B cell (primary cell): ENCODE results near the gene PLXDC1. TPM values are rescaled to one million over a fixed set of nuclear protein-coding genes. Genes with fewer than 3 reads are reported as not detected.
A peak's percentile ranks its signal among the peaks of the same experiment; 100 is the strongest.

Experiments
- ATAC-seq: fragments of 200-7000 bp; cut with Tn5 transposase; one replicate; pipeline ENCODE4 v1.10.0; 2021; ENCODE audit warnings: low read depth, mild to moderate bottlenecking, moderate number of reproducible peaks, moderate library complexity
- CTCF ChIA-PET: fragments of 350-600 bp; sonication (Branson Sonifier 250); formaldehyde crosslinking; loops from one replicate; lab custom pipeline; 2021; ENCODE audit warnings: antibody characterized with exemption, inconsistent platforms; lab: Charles Lee
- POLR2A ChIA-PET: fragments of 350-600 bp; sonication (Branson Sonifier 250); formaldehyde crosslinking; loops from one replicate; lab custom pipeline; 2021; ENCODE audit warnings: antibody characterized with exemption; lab: Charles Lee
- DNase-seq: peaks from one replicate; pipeline ENCODE4 v3.0.0; 2013
- H2AFZ ChIP-seq: 2 replicates; pipeline ENCODE4 v1.6.1; 2012; ENCODE audit warnings: mild to moderate bottlenecking, low read depth, low read length; ENCODE audit not compliant: insufficient read depth, poor library complexity, severe bottlenecking
- H3K27ac ChIP-seq, 2 donors: 1 replicate in 1 of 2; 2 replicates in 1 of 2; pipeline ENCODE4 v1.5.1; 2012 to 2013; ENCODE audit warnings: low read length in 2 of 2, mild to moderate bottlenecking in 2 of 2, moderate library complexity in 1 of 2
- H3K27me3 ChIP-seq, 4 experiments: fragments of 200-600 bp in 1 of 4; sonication (generic) in 1 of 4; replicated peaks in 1 of 4; 1 replicate in 2 of 4; 2 replicates in 2 of 4; pipeline versions ENCODE4 v1.6.1 to v1.7.0; 2013 to 2016; ENCODE audit warnings: low read length in 3 of 4, mild to moderate bottlenecking in 2 of 4, mixed read lengths in 1 of 4, moderate library complexity in 1 of 4; ENCODE audit not compliant: insufficient read depth in 4 of 4, control insufficient read depth in 3 of 4; ENCODE audit errors: control extremely low read depth in 1 of 4
- H3K36me3 ChIP-seq, 2 experiments: replicated peaks in 1 of 2; 1 replicate in 1 of 2; 2 replicates in 1 of 2; pipeline versions ENCODE4 v1.6.1 to v1.7.1; 2013; ENCODE audit warnings: low read length in 1 of 2; ENCODE audit not compliant: insufficient read depth in 2 of 2, control insufficient read depth in 1 of 2; ENCODE audit errors: control extremely low read depth in 1 of 2, extremely low read depth in 1 of 2
- H3K4me1 ChIP-seq, 2 donors: fragments of 200-600 bp in 1 of 2; sonication (generic) in 1 of 2; 1 replicate in 1 of 2; 2 replicates in 1 of 2; pipeline versions ENCODE4 v1.5.1 to v1.6.1; 2013 to 2017; ENCODE audit warnings: low read length in 2 of 2; ENCODE audit not compliant: control insufficient read depth in 2 of 2, insufficient read depth in 2 of 2
- H3K4me2 ChIP-seq: replicated peaks from 2 replicates; pipeline ENCODE3; 2012; ENCODE audit warnings: mild to moderate bottlenecking, low read depth, low read length; ENCODE audit not compliant: poor library complexity, severe bottlenecking
- H3K4me3 ChIP-seq, 5 experiments: fragments of 200-600 bp in 1 of 5; sonication (generic) in 1 of 5; 1 replicate in 3 of 5; 2 replicates in 2 of 5; pipeline versions ENCODE4 v1.5.1 to v1.7.0; 2011 to 2016; ENCODE audit warnings: low read length in 4 of 5, mild to moderate bottlenecking in 4 of 5, low read depth in 2 of 5, control low read depth in 1 of 5, moderate library complexity in 1 of 5; ENCODE audit not compliant: insufficient read depth in 1 of 5; ENCODE audit errors: control extremely low read depth in 1 of 5, extremely low read depth in 1 of 5
- H3K79me2 ChIP-seq: fragments of 200-600 bp; sonication (generic); one replicate; pipeline ENCODE4 v1.6.0; 2016; ENCODE audit warnings: low read length; ENCODE audit not compliant: control insufficient read depth, insufficient read depth
- H3K9ac ChIP-seq: fragments of 200-600 bp; sonication (generic); 2 replicates; pipeline ENCODE4 v1.6.1; 2017; ENCODE audit warnings: mild to moderate bottlenecking, low read length, moderate library complexity
- H3K9me3 ChIP-seq, 3 donors: one replicate each; pipeline versions ENCODE4 v1.6.1 to v1.7.1; 2013; ENCODE audit warnings: low read length in 2 of 3; ENCODE audit not compliant: control insufficient read depth in 2 of 3, insufficient read depth in 1 of 3; ENCODE audit errors: control extremely low read depth in 1 of 3
- H4K20me1 ChIP-seq: 2 replicates; pipeline ENCODE4 v1.6.0; 2012; ENCODE audit warnings: mild to moderate bottlenecking, low read length; ENCODE audit not compliant: insufficient read depth, control insufficient read depth, poor library complexity, severe bottlenecking
- H3K27ac Mint-ChIP-seq: one replicate; pipeline ENCODE4 v1.8.0; 2021; ENCODE audit warnings: mixed read lengths
- H3K27me3 Mint-ChIP-seq: one replicate; pipeline ENCODE4 v1.8.0; 2021; ENCODE audit warnings: mixed read lengths
- H3K4me1 Mint-ChIP-seq: one replicate; pipeline ENCODE4 v1.8.0; 2021; ENCODE audit warnings: mixed read lengths
- H3K4me3 Mint-ChIP-seq: one replicate; pipeline ENCODE4 v1.8.0; 2021; ENCODE audit warnings: mixed read lengths
- H3K9me3 Mint-ChIP-seq: one replicate; pipeline ENCODE4 v1.8.0; 2022; ENCODE audit warnings: mixed read lengths; ENCODE audit not compliant: insufficient read depth
- CTCF ChIP-seq: fragments of 200-600 bp; IDR thresholded peaks from one replicate; pipeline ENCODE4 v1.8.0; 2022; ENCODE audit warnings: antibody characterized with exemption, mild to moderate bottlenecking
- EZH2 ChIP-seq: IDR thresholded peaks from 2 replicates; pipeline ENCODE4 v1.6.1; 2012; ENCODE audit warnings: borderline replicate concordance, low read depth, mild to moderate bottlenecking, moderate library complexity, low read length; ENCODE audit not compliant: insufficient read depth, poor library complexity, severe bottlenecking
- WGBS: methylation state at CpG from one replicate; pipeline ENCODE4 v1.1.5; 2013; ENCODE audit warnings: missing lambda C conversion rate; ENCODE audit not compliant: insufficient coverage; 5-methylcytosine and 5-hydroxymethylcytosine counted together
- intact Hi-C: fragments of 100-400 bp; cut with micrococcal nuclease; formaldehyde crosslinking; loops from one replicate; pipeline ENCODE4 v1.10.0; 2022
- polyA plus RNA-seq: library from polyadenylated mRNA; depleted of rRNA; stranded (reverse); fragments of >200 nt; gene quantifications from 2 replicates; pipeline ENCODE4 v1.2.3, GENCODE V29; 2012
- total RNA-seq, 2 donors: library from RNA; stranded (reverse); fragments of 120-200 nt in 1 of 2; gene quantifications; 1 replicate in 1 of 2; 2 replicates in 1 of 2; pipeline versions ENCODE4 v1.2.3 to v1.2.4, GENCODE V29; 2013 to 2022

PLXDC1 gene
- total and polyA plus RNA-seq, 2 donors (not counting 1 experiment from before 2014, with no cell fraction given), result 0.69 TPM; not detected in 1

GRCh38 chr17:39167476-39167875 lies 16.0 kb upstream of the PLXDC1 start:
- no peak overlapping the region for H3K27ac Mint-ChIP-seq

More at GRCh38 chr17:39167476-39167875, 16.0 kb upstream of the PLXDC1 start:
- H3K27me3 ChIP-seq, result peaks cover 0 to 50% (median 16%) of the 10 kb centered on the region in 4 experiments
- H2AFZ ChIP-seq, result no peak overlapping the region
- WGBS, result no CpG with 5 or more reads among the region's 2 CpGs
- ATAC-seq (no peak), DNase-seq (peak; percentile 30)
- H4K20me1 ChIP-seq, result no peaks in the 10 kb centered on the region
- H3K4me3 ChIP-seq, result no peak overlapping the region
- H3K27ac ChIP-seq, result no peak overlapping the region
- Mint-ChIP-seq H3K9me3 (no peaks in the 10 kb centered on the region), H3K4me1 (peaks cover 28% of the 10 kb centered on the region), H3K4me3 (no peak overlapping the region), H3K27me3 (peaks cover 29% of the 10 kb centered on the region)
- H3K9me3 ChIP-seq, result peaks cover 0 to 12% (median 0%) of the 10 kb centered on the region in 3 donors
- no peak overlapping the region for H3K9ac ChIP-seq
- intact Hi-C loops, result no loop called here
- POLR2A ChIA-PET, result interaction anchor here (1.2 kb wide), 1 partner anchor 14 kb away, joined by 3 read pairs; no protein-coding TSS in a partner anchor
- H3K79me2 ChIP-seq, result no peaks in the 10 kb centered on the region
- no peaks in the 10 kb centered on the region for H3K36me3 ChIP-seq
- peaks cover 27 to 29% of the 10 kb centered on the region in 2 donors for H3K4me1 ChIP-seq
- no peak for TF ChIP-seq CTCF
- TF ChIP-seq EZH2, result no peak
- H3K4me2 ChIP-seq, result peak overlapping the region; percentile 20
- CTCF ChIA-PET, result interaction anchor here (0.6 to 6.9 kb wide), 8 partner anchors 7 to 575 kb away, joined by 3 to 77 read pairs (median 4); no protein-coding TSS in a partner anchor
